Testis (tissue), 2 donors: ENCODE data around the gene ZNF618.

Source experiments
- POLR2A ChIP-seq: fragments of 450-650 bp; IDR thresholded peaks from one replicate; pipeline ENCODE4 v1.6.1; 2017; ENCODE audit warnings: antibody characterized with exemption, mild to moderate bottlenecking, moderate library complexity
- TF ChIP-seq, protein P1 (sequence below), 3 experiments: fragments of 450-650 bp in 2 of 3; fragments of 200-600 bp in 1 of 3; sonication (generic) in 1 of 3; IDR thresholded peaks; one replicate each; pipeline ENCODE4 v1.5.1; 2016 to 2019; ENCODE audit warnings: antibody characterized with exemption in 3 of 3, mild to moderate bottlenecking in 2 of 3, moderate library complexity in 1 of 3

DNA sequence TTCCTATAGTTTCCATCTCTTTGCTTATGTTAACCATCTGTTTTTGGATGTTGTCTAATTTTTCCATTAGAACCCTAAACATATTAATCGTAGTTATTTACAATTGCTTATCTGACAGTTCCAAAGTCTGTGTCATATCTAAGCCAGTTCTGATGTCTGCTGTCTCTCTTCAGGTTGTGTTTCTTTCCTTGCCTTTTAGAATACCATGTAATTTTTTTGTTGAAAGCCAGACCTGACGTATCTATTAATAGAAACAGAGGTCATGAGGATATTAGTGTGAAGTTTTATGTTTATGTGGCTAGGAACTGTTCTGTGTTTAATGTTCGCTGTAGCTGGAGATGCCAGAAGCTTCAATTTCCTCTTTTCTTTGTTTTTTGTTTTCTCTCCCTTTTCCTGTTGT, 52.2 kb downstream of the ZNF618 start:
- TF ChIP-seq, protein P1, sequence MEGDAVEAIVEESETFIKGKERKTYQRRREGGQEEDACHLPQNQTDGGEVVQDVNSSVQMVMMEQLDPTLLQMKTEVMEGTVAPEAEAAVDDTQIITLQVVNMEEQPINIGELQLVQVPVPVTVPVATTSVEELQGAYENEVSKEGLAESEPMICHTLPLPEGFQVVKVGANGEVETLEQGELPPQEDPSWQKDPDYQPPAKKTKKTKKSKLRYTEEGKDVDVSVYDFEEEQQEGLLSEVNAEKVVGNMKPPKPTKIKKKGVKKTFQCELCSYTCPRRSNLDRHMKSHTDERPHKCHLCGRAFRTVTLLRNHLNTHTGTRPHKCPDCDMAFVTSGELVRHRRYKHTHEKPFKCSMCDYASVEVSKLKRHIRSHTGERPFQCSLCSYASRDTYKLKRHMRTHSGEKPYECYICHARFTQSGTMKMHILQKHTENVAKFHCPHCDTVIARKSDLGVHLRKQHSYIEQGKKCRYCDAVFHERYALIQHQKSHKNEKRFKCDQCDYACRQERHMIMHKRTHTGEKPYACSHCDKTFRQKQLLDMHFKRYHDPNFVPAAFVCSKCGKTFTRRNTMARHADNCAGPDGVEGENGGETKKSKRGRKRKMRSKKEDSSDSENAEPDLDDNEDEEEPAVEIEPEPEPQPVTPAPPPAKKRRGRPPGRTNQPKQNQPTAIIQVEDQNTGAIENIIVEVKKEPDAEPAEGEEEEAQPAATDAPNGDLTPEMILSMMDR (IDR thresholded peaks at IDR 0.05), result no peak
- no peak for TF ChIP-seq POLR2A
